ENCODE measurements around the gene GYPA. TPM values are rescaled to one million over a fixed set of nuclear protein-coding genes. Genes with fewer than 3 reads are reported as not detected.
"Not testable (repeated sequence)": the region's sequence is repeated elsewhere in the genome, so short reads cannot be mapped to it uniquely, and the experiment has no call there.

The GYPA gene
- total RNA-seq, 2 donors from 2014 or later = not detected

- H3K4me3 ChIP-seq = no peak overlapping the region
- 78% methylated on average over 5 of the region's 5 CpGs for WGBS
- no peaks in the 10 kb centered on the region for H3K9me3 ChIP-seq
- H3K4me1 ChIP-seq (replicated peaks) = no peaks in the 10 kb centered on the region
- TF ChIP-seq CTCF (IDR thresholded peaks at IDR 0.05) (no peak), POLR2A (IDR thresholded peaks at IDR 0.05) (no peak), POLR2AphosphoS5 (IDR thresholded peaks at IDR 0.05) (no peak)
- intact Hi-C loops (cut with DNase I) = no loop called here
- no peak overlapping the region for H3K27ac ChIP-seq
- DNase-seq (ENCODE audit: low spot score) = no peak
- H3K36me3 ChIP-seq = no peaks in the 10 kb centered on the region
- H3K27me3 ChIP-seq (replicated peaks; ENCODE audit: insufficient read depth) = no peaks in the 10 kb centered on the region
Observed at GRCh38 chr4:144090744-144091143, 49.8 kb downstream of the GYPA start.

- DNase-seq (ENCODE audit: low spot score); H3K9me3 ChIP-seq; H3K27me3 ChIP-seq (replicated peaks; ENCODE audit: insufficient read depth); intact Hi-C loops (cut with DNase I); H3K27ac ChIP-seq; H3K4me3 ChIP-seq; H3K36me3 ChIP-seq; H3K4me1 ChIP-seq (replicated peaks): not testable (repeated sequence)
- 81% methylated on average over 3 of the region's 3 CpGs for WGBS
Observed at GRCh38 chr4:144082053-144082452, 58.5 kb downstream of the GYPA start.

GRCh38 chr4:144080135-144080534 is 60.4 kb downstream of the GYPA start:
- H3K4me1 ChIP-seq (replicated peaks); H3K9me3 ChIP-seq; H3K36me3 ChIP-seq; intact Hi-C loops (cut with DNase I); H3K27ac ChIP-seq; H3K27me3 ChIP-seq (replicated peaks; ENCODE audit: insufficient read depth); DNase-seq (ENCODE audit: low spot score); H3K4me3 ChIP-seq: not testable (repeated sequence)
- 71% methylated on average over 4 of the region's 4 CpGs for WGBS

- H3K36me3 ChIP-seq; DNase-seq (ENCODE audit: low spot score); H3K9me3 ChIP-seq; H3K4me1 ChIP-seq (replicated peaks); H3K27ac ChIP-seq; intact Hi-C loops (cut with DNase I); H3K4me3 ChIP-seq; H3K27me3 ChIP-seq (replicated peaks; ENCODE audit: insufficient read depth): not testable (repeated sequence)
- WGBS = 62% methylated on average over 2 of the region's 2 CpGs
Observed at GRCh38 chr4:144078746-144079145, 61.8 kb downstream of the GYPA start.

GRCh38 chr4:144061556-144061955 is 79.0 kb downstream of the GYPA start:
- DNase-seq (ENCODE audit: low spot score); H3K9me3 ChIP-seq; H3K27me3 ChIP-seq (replicated peaks; ENCODE audit: insufficient read depth); H3K4me3 ChIP-seq; H3K4me1 ChIP-seq (replicated peaks); H3K27ac ChIP-seq; intact Hi-C loops (cut with DNase I); H3K36me3 ChIP-seq: not testable (repeated sequence)

GRCh38 chr4:144060234-144060859 is 80.2 kb downstream of the GYPA start:
- DNase-seq (ENCODE audit: low spot score); H3K36me3 ChIP-seq; H3K27me3 ChIP-seq (replicated peaks; ENCODE audit: insufficient read depth); H3K27ac ChIP-seq; H3K9me3 ChIP-seq; H3K4me3 ChIP-seq; intact Hi-C loops (cut with DNase I); H3K4me1 ChIP-seq (replicated peaks): not testable (repeated sequence)
- WGBS = 63% methylated on average over 3 of the region's 3 CpGs

Other genes with a start within 250 kb of the GYPA start
- gene GYPE, start 235.2 kb downstream of the GYPA start, total RNA-seq = under 1 TPM in 1 of 2 donors, not detected in 1; 0.46 TPM
- gene GYPB, start 121.3 kb downstream of the GYPA start, total RNA-seq = not detected